ENCODE measurements around the gene ATOH8.

Gene ATOH8

DNA sequence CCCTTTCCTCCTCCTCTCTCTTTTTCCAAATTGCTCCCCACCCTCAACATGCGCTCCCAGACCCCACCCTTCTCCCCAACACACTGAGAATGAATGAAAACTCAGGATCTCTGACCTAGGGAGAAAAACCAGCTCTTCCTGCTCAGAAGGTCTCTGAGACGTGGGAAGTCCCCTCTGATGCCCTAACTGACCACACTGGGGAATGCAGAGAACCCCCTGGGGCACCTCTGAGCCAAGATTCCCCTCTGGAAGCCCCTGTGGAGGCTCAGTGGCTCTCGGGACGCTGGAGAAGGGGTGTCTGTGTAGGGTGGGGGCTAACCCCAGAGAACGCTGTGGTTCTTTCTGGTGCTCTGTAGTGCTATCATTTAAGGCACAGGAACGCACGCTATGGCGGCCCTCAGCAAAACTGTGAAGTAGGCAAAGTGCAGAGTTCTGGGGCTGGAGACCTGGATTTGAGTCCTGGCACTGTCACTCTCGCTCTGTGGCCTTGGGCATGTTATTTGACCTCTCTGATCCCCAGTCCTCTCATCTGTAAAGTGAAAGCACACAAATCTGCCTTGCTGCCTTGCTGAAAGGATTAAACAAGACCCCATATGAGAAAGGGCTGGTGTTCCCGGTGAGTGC lies 17.1 kb downstream of the ATOH8 start:
- FAIRE-seq (no peak), DNase-seq (ENCODE audit: insufficient read length, low spot score) (no peak)
- no peak for TF ChIP-seq CTCF (IDR thresholded peaks at IDR 0.05; ENCODE audit: insufficient read depth, missing control alignments)

- no peak for TF ChIP-seq CTCF (IDR thresholded peaks at IDR 0.05; ENCODE audit: insufficient read depth, missing control alignments)
- no peak for DNase-seq (ENCODE audit: insufficient read length, low spot score)
- no peak for FAIRE-seq
Observed at GRCh38 chr2:85771486-85771885, 17.7 kb downstream of the ATOH8 start.

DNA sequence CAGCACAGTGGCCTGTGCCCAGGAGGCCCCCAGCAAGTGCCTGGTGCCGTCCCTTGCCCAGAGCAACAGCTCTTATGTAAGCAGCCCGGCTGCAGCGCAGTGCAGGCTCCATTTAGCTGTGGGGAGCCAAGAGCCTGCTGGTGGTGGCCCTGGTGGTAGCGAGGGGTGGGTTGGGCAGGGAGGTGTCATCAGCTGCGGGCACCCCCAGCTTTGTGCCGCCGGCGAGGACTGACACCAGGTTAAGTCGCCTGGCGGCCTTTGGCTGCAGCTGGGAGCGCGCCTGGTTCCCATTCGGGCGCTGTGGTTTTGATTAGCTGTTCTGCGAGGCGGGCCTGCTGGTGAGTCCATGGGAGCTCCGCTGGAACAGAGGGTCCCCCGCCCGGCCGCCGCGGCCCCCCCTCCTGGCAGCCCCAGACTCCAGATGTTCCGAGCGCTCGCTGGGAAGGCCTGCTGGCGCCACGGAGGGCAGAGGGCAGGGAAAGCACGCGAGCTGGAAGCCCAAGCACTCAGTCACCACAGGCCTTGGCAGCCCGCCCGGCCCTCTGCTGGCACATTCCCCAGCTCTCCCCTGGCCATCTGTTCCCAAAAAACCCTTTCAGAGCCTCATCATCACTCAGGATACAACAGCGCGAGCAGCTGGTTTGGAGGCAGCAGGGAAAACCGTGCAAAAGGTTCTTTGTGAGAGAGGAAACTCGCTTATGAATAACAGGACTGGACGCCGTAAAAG lies 18.4 kb downstream of the ATOH8 start:
- DNase-seq (ENCODE audit: insufficient read length, low spot score) (no peak), FAIRE-seq (no peak)
- TF ChIP-seq CTCF (IDR thresholded peaks at IDR 0.05; ENCODE audit: insufficient read depth, missing control alignments), result peak; percentile 27

- DNase-seq (ENCODE audit: insufficient read length, low spot score) (no peak), FAIRE-seq (no peak)
- no peak for TF ChIP-seq CTCF (IDR thresholded peaks at IDR 0.05; ENCODE audit: insufficient read depth, missing control alignments)
Observed at GRCh38 chr2:85772841-85773491, 19.2 kb downstream of the ATOH8 start.

- FAIRE-seq (no peak), DNase-seq (ENCODE audit: insufficient read length, low spot score) (no peak)
- TF ChIP-seq CTCF (IDR thresholded peaks at IDR 0.05; ENCODE audit: insufficient read depth, missing control alignments), result no peak
Observed at GRCh38 chr2:85773692-85774091, 19.9 kb downstream of the ATOH8 start.

DNA sequence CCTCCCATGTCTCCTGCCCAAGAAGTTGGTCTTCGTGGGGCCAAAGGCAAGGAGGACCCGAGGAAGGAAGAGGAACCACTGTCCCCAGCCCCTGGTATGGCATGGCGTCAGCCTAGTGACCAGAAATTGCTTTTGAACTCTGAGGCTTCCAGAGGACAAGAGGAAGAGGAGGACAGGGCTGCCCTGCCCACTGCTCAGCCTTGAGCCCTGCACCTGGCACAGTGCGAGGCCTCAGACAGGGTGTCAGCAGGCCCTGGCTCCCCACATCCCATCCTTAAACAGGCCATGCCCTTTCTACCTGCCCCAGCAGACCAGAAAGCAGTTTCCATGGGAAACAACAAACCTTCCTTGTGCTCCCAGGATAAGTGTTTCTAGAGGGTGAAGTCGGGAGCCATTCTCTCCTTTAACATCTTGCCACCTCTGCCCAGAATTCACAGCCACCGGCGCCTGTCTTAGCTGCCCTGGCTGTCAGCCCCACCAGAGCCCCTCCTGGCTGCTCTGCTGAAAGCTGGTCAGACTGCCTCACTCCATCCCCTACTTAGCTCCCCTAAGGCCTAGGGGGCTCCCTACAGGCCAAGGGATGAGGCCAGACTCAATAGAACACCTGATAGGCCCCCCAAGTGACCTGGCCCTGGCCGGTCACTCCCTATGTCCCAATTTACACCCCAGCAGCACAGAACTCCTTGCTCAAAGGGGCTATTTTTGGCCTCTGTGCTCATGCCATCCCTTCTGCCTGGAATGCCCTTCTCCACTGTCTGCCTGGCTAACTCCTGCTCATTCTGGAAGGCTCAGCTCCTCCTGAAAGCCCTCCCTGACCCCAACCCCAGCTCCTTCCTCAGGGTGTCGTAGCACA lies 20.6 kb downstream of the ATOH8 start:
- FAIRE-seq (no peak), DNase-seq (ENCODE audit: insufficient read length, low spot score) (no peak)
- TF ChIP-seq CTCF (IDR thresholded peaks at IDR 0.05; ENCODE audit: insufficient read depth, missing control alignments), result no peak
